ENCODE measurements around the gene TMEM201. TPM values are rescaled to one million over a fixed set of nuclear protein-coding genes. Genes with fewer than 3 reads are reported as not detected.

Gene TMEM201
- total and polyA plus RNA-seq, 9 of the 15 experiments (the other 6 are each of a cell fraction or from before 2014, with no cell fraction given): 0.42 to 51.3 (median 7.4) TPM

- TF ChIP-seq MAX (CRISPR knock-in tag; IDR thresholded peaks at IDR 0.05): no peak
- peak; percentile 91 for TF ChIP-seq CXXC5 (CRISPR knock-in tag; IDR thresholded peaks at IDR 0.05)
- TF ChIP-seq PRMT5 (CRISPR knock-in tag; IDR thresholded peaks at IDR 0.05): no peak
- TF ChIP-seq BMI1 (IDR thresholded peaks at IDR 0.05; ENCODE audit: low read length): no peak
- peak; percentile 70 for TF ChIP-seq GABPA (tag; conservative IDR thresholded peaks at IDR 0.05; ENCODE audit: low read depth)
- TF ChIP-seq CBFB (CRISPR knock-in tag; IDR thresholded peaks at IDR 0.05): no peak
- TF ChIP-seq CREB1 (IDR thresholded peaks at IDR 0.05): peak; percentile 59; the same call in 1 of the 2 replicates
- peak; percentile 68 for TF ChIP-seq CREB1 (CRISPR knock-in tag; IDR thresholded peaks at IDR 0.05)
- peak; percentile 69 for TF ChIP-seq SIN3B (IDR thresholded peaks at IDR 0.05; ENCODE audit: low read depth)
- no peak for TF ChIP-seq ARNT (IDR thresholded peaks at IDR 0.05)
- no peak for TF ChIP-seq XRCC3 (IDR thresholded peaks at IDR 0.05)
- no peak for TF ChIP-seq ZNF511 (CRISPR knock-in tag; IDR thresholded peaks at IDR 0.05)
- TF ChIP-seq C11orf30 (IDR thresholded peaks at IDR 0.05; ENCODE audit: low read depth): no peak
- TF ChIP-seq KDM5B (IDR thresholded peaks at IDR 0.05; ENCODE audit: insufficient replicate concordance, low read depth, low read length): peak; percentile 56
- no peak for TF ChIP-seq SMAD1 (IDR thresholded peaks at IDR 0.05; ENCODE audit: low read depth, low read length, partially characterized antibody)
- TF ChIP-seq ZNF395 (CRISPR knock-in tag; IDR thresholded peaks at IDR 0.05): no peak; the same call in 1 of the 2 replicates
- no peak for TF ChIP-seq KLF6 (CRISPR knock-in tag; IDR thresholded peaks at IDR 0.05; ENCODE audit: borderline replicate concordance)
- TF ChIP-seq ZNF174 (CRISPR knock-in tag; IDR thresholded peaks at IDR 0.05): no peak
- TF ChIP-seq SMARCA5 (IDR thresholded peaks at IDR 0.05): no peak
- no peak for TF ChIP-seq MLX (CRISPR knock-in tag; conservative IDR thresholded peaks at IDR 0.05)
- TF ChIP-seq BRD9 (IDR thresholded peaks at IDR 0.05; ENCODE audit: low read depth, partially characterized antibody): no peak
- TF ChIP-seq FOXP1 (CRISPR knock-in tag; IDR thresholded peaks at IDR 0.05): 0 out of 2 replicates have a peak, but pooled peaks have one; percentile 19
- no peak for TF ChIP-seq NUFIP1 (IDR thresholded peaks at IDR 0.05; ENCODE audit: partially characterized antibody)
- no peak for TF ChIP-seq SAFB (IDR thresholded peaks at IDR 0.05; ENCODE audit: borderline replicate concordance, low read depth, low read length)
- TF ChIP-seq EWSR1 (IDR thresholded peaks at IDR 0.05; ENCODE audit: borderline replicate concordance, low read depth, partially characterized antibody): no peak
- TF ChIP-seq CBX2 (IDR thresholded peaks at IDR 0.05; ENCODE audit: insufficient read depth, low read length, poor library complexity, severe bottlenecking): no peak
- no peak for TF ChIP-seq TSC22D4 (tag; IDR thresholded peaks at IDR 0.05)
- no peak for TF ChIP-seq MEIS2 (IDR thresholded peaks at IDR 0.05; ENCODE audit: partially characterized antibody)
Measured at GRCh38 chr1:9588551-9589143, at the start of gene TMEM201 (continued).

All from K562 (cell line).